ENCODE results near the gene RUBCNL. TPM values are rescaled to one million over a fixed set of nuclear protein-coding genes. Genes with fewer than 3 reads are reported as not detected.

RUBCNL gene
- total and polyA plus RNA-seq, 2 of the 8 experiments (the other 6 are each of a cell fraction or from before 2014, with no cell fraction given) = 2.6 to 4.9 TPM

- DNase-seq (ENCODE audit: low read depth in 1 of 2, low spot score in 2 of 2) = no peak
- H3K9me3 ChIP-seq (ENCODE audit: insufficient read depth in 2 of 2, low read depth in 1 of 2, low read length in 1 of 2) = no peaks in the 10 kb centered on the region
- H4K20me1 ChIP-seq (replicated peaks in 1 of 2; ENCODE audit: control insufficient read depth in 1 of 2, insufficient read depth in 2 of 2, low read length in 2 of 2) = no peaks in the 10 kb centered on the region
- H3K79me2 ChIP-seq (ENCODE audit: control insufficient read depth in 1 of 2, insufficient read depth in 2 of 2, low read length in 2 of 2) = no peaks in the 10 kb centered on the region
- no peak overlapping the region for H2BK12ac ChIP-seq (ENCODE audit: low read depth, low read length)
- no peak overlapping the region for H3K4me2 ChIP-seq (ENCODE audit: insufficient read depth in 1 of 2, low read depth in 2 of 2, low read length in 2 of 2)
- CTCF ChIA-PET (ENCODE audit: partially characterized antibody) = no interaction called here
- H2AK5ac ChIP-seq (ENCODE audit: low read depth, low read length) = no peak overlapping the region
- H2AFZ ChIP-seq (ENCODE audit: low read length) = no peak overlapping the region
- no peak for FAIRE-seq
- H3K27ac ChIP-seq (ENCODE audit: low read depth, low read length) = no peak overlapping the region
- H3K23me2 ChIP-seq (ENCODE audit: low read depth, low read length) = no peaks in the 10 kb centered on the region
- no peak overlapping the region for H4K8ac ChIP-seq (ENCODE audit: extremely low read depth, insufficient read depth, low read length)
- H3K36me3 ChIP-seq (ENCODE audit: control insufficient read depth in 2 of 4, insufficient read depth in 4 of 4, low read length in 3 of 4) = no peaks in the 10 kb centered on the region
- H3K4me1 ChIP-seq (replicated peaks in 1 of 4; ENCODE audit: control insufficient read depth in 3 of 4, insufficient read depth in 4 of 4, low read length in 3 of 4) = no peaks in the 10 kb centered on the region
- H2BK5ac ChIP-seq (ENCODE audit: low read depth, low read length) = no peak overlapping the region
- no peak overlapping the region for H3K56ac ChIP-seq (replicated peaks; ENCODE audit: insufficient read length, low read depth, low read length)
- H3K4me3 ChIP-seq (ENCODE audit: extremely low read depth in 1 of 4, insufficient read depth in 2 of 4, low read depth in 3 of 4, low read length in 4 of 4) = no peak overlapping the region
- no peak overlapping the region for H2BK20ac ChIP-seq (ENCODE audit: low read length)
- no peak overlapping the region for H3K23ac ChIP-seq (ENCODE audit: insufficient read length)
- H3K14ac ChIP-seq (ENCODE audit: insufficient read length) = no peak overlapping the region
- H3K9ac ChIP-seq (replicated peaks in 1 of 4; ENCODE audit: extremely low read depth in 1 of 4, low read depth in 3 of 4, low read length in 3 of 4) = no peak overlapping the region
- 88% methylated on average over 1 of the region's 1 CpG; no CpG with 5 or more reads in 1 of the 2 experiments for WGBS, 2 experiments (ENCODE audit: extremely low coverage in 1 of 2, insufficient coverage in 1 of 2, insufficient read length in 1 of 2, insufficient replicate concordance in 2 of 2, low coverage in 1 of 2, low lambda C conversion rate in 2 of 2, missing lambda C conversion rate in 1 of 2)
- POLR2A ChIA-PET (ENCODE audit: partially characterized antibody) = no interaction called here
- no peaks in the 10 kb centered on the region for H3K27me3 ChIP-seq (replicated peaks in 1 of 4; ENCODE audit: control insufficient read depth in 3 of 4, extremely low read depth in 1 of 4, insufficient read depth in 3 of 4, low read length in 3 of 4)
- no peaks in the 10 kb centered on the region for H3K79me1 ChIP-seq (ENCODE audit: low read depth, low read length)
- no peak overlapping the region for H2BK15ac ChIP-seq (ENCODE audit: low read length)
- H4K5ac ChIP-seq (ENCODE audit: insufficient read length, low read depth, low read length) = no peak overlapping the region
- no peak overlapping the region for H3K4ac ChIP-seq (replicated peaks; ENCODE audit: insufficient read length, low read depth, low read length)
- H4K91ac ChIP-seq (replicated peaks; ENCODE audit: insufficient read length, low read length) = no peak overlapping the region
- no peak overlapping the region for H3K18ac ChIP-seq (ENCODE audit: extremely low read depth, low read length)
- H2BK120ac ChIP-seq (replicated peaks; ENCODE audit: low read depth, low read length) = no peak overlapping the region
- TF ChIP-seq GTF2F1 (IDR thresholded peaks at IDR 0.05; ENCODE audit: borderline replicate concordance, low read depth, low read length) (no peak), PHF8 (conservative IDR thresholded peaks at IDR 0.05; ENCODE audit: low read depth, low read length) (no peak), NANOG (IDR thresholded peaks at IDR 0.05; ENCODE audit: insufficient read depth, low read depth, low read length, poor library complexity, severe bottlenecking) (no peak), SP4 (IDR thresholded peaks at IDR 0.05; ENCODE audit: low read length) (no peak), MAFK (IDR thresholded peaks at IDR 0.05; ENCODE audit: low read depth, low read length) (no peak), CREB1 (IDR thresholded peaks at IDR 0.05) (no peak), TAF7 (optimal IDR thresholded peaks at IDR 0.05; ENCODE audit: borderline replicate concordance, low read depth, low read length) (no peak), HDAC2 (IDR thresholded peaks at IDR 0.05; ENCODE audit: borderline replicate concordance in 1 of 2, low read depth in 2 of 2, low read length in 2 of 2) (no peak), CEBPB (IDR thresholded peaks at IDR 0.05; ENCODE audit: low read depth, low read length) (no peak), EZH2 (IDR thresholded peaks at IDR 0.05; ENCODE audit: low read depth, low read length, severe bottlenecking) (no peak), ZNF274 (IDR thresholded peaks at IDR 0.05; ENCODE audit: borderline replicate concordance, extremely low read depth, low read length) (no peak), POU5F1 (IDR thresholded peaks at IDR 0.05; ENCODE audit: low read depth, low read length) (no peak), BACH1 (IDR thresholded peaks at IDR 0.05; ENCODE audit: low read length) (no peak), E2F6 (IDR thresholded peaks at IDR 0.05) (no peak), KDM5A (IDR thresholded peaks at IDR 0.05; ENCODE audit: low read length) (no peak)
These were observed 38.1 kb downstream of the RUBCNL start for GRCh38 chr13:46348961-46349360.

Measured in H1 (cell line).